GM23248 (cell line): ENCODE results near the gene MOAP1.

Source experiments
- EZH2 ChIP-seq: fragments of 200-600 bp; sonication (generic); IDR thresholded peaks from 2 replicates; pipeline ENCODE4 v1.6.1; 2018; ENCODE audit warnings: antibody characterized with exemption, mild to moderate bottlenecking; ENCODE audit not compliant: insufficient read depth, poor library complexity, severe bottlenecking
- EZH2phosphoT487 ChIP-seq: fragments of 200-600 bp; sonication (generic); IDR thresholded peaks from 2 replicates; pipeline ENCODE4 v1.6.1; 2018; ENCODE audit warnings: antibody characterized with exemption, moderate library complexity, mild to moderate bottlenecking, low read depth; ENCODE audit not compliant: insufficient read depth

- TF ChIP-seq EZH2: no peak
- TF ChIP-seq EZH2phosphoT487: no peak
These were observed 23.0 kb upstream of the MOAP1 start for GRCh38 chr14:93207468-93208308.
